Limb (tissue), 2 donors: ENCODE data around the gene NBEA.

Source experiments
- DNase-seq, 2 donors: peaks; one replicate each; pipeline ENCODE4 v3.0.0-alpha.2; 2016; ENCODE audit errors: extremely low spot score in 2 of 2

Gene NBEA

DNA sequence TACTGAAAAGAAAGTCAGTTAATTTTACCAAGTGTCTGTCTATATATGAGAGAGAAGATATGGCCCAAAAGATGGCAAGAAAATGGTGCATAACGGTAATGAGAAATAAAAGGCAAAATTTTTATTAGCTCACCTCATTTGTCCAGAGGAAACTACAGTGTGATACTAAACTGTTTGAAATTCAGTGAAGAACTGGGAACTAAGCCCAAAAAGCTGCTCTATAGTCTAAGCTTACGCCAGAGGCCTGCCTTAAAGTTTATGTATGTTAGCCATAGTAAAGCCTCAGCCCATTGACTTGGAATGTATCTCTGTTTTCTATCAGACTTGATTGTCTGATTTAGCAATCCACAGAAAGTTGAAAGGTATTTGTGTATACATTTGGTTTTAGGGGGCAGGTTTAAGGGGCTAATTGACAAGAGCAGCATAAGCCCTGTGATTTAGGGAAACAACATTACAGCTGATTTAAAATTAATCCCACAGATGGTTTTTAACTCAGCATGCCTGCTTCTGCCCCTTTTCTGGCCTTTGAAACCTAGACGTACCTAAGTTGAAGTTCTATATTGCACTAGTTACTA is 625.4 kb downstream of the NBEA start:
- DNase-seq, result peak in 1 of 2 donors; percentile 18

GRCh38 chr13:35573639-35574038 is 631.6 kb downstream of the NBEA start:
- no peak for DNase-seq

DNA sequence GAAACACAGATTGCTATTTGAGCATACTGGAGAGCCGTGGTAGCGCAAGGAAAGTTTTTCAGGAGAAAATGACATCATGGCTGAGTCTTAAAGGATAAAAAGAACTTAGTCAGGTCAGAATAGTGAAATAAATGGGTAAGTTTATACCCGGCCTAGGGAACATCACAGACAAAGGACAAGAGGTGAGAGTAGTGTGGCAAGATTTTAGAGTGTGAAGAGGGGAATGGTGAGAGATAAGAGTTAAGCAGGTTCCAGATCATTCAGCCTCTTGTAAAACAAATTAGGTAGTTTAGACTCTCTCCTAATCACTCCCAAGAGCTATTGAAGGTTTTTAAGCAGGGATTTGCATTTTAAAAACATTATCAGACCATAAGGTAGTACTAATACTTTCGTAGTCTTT is 650.4 kb downstream of the NBEA start:
- no peak for DNase-seq

GRCh38 chr13:35593651-35594050 is 651.6 kb downstream of the NBEA start:
- DNase-seq, result no peak

GRCh38 chr13:35594096-35594495 is 652.0 kb downstream of the NBEA start:
- no peak for DNase-seq

- DNase-seq, result no peak
Observed at GRCh38 chr13:35595181-35595580, 653.1 kb downstream of the NBEA start.

DNA sequence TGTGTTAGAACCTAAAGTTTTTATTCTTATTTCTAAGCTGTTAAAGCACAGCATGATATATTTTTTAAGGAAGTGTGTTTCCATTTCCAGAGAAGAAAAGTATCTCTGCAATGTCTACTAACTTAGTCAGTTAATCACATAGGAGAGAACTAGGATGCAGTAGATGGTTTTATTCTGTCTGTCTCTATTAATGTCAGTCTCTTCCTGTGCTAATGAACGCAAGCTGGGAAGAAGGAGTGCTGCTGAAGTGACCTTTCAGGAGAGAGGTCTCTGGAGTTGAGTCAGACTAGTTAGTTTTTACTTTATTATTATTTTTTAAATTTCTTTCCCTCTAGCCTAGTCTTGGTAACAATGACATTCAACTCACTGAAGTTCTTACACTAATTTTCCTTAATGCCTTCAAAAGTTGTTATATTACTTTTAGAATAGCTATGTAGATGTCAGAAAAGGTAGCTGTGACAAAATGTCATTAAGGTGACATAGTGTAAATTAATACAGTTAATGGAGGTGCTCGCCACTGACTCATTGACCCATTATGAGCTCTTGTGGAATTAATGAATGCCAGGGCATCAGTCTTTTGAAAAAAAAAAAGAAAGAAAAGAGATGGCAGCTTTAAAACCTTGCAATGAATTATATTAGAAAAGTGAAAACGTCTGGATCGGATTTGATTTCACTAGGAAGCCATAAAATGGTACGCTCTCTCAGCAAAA is 654.4 kb downstream of the NBEA start:
- no peak for DNase-seq

GRCh38 chr13:35597451-35597850 is 655.4 kb downstream of the NBEA start:
- no peak for DNase-seq

DNA sequence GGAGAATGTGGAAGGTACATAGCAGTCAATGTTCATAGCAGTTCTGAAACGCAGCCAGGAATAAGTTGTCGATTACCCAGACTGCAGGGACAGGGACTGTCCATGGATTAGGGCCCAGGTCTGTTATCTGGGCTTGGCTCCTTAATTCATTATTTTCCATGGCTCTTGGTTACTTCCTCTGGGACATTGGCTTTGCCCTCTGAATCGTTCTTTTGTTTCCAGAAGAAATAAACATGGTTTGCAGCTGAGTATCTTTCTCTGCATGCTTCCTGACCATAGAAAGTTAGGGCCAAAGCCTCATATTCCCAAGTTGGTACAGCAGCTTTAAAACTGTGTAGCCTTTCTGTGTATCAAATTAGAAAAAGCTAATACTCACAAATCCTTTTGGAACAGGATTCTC is 656.2 kb downstream of the NBEA start:
- DNase-seq, result no peak

GRCh38 chr13:35598790-35599369 is 656.8 kb downstream of the NBEA start:
- DNase-seq, result no peak

GRCh38 chr13:35599384-35599783 is 657.3 kb downstream of the NBEA start:
- no peak for DNase-seq

DNA sequence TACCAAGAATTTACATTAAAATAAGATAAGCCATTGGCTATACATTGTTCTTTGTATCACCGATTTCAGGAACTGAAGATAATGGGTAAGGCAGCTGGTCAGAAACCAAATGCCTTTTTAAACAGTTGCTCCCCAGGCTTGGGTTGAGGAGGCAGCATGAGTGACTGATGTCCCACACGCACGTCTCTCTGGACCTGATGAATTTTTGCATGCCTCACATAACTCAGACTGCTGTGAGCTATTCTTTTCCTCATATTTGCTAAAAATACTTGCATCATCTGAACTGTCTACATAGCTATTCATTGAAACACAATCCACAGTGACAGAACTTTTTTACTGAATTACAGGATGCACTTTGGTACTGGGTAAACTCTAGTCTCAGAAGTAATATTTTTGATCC is 658.1 kb downstream of the NBEA start:
- DNase-seq, result no peak

GRCh38 chr13:35603593-35604285 is 661.7 kb downstream of the NBEA start:
- no peak for DNase-seq

DNA sequence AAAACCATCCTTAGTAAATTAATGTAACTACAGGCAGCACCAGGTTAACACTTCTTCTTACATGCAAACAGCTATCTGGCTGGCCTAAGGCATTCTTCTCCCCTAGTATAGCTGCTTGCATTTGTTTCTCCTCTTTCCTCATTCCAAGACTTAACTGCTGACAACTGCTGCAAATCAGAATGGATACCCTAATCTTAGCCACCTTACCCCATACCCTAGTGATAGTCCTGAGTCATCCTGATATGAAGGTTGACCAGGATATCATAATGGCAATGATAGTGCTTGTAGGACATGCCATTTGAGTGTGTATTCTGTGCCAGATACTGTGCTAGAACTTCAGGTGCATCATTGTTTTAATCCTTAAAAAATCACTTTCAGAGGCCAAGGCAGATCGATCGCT is 672.6 kb downstream of the NBEA start:
- no peak for DNase-seq

DNA sequence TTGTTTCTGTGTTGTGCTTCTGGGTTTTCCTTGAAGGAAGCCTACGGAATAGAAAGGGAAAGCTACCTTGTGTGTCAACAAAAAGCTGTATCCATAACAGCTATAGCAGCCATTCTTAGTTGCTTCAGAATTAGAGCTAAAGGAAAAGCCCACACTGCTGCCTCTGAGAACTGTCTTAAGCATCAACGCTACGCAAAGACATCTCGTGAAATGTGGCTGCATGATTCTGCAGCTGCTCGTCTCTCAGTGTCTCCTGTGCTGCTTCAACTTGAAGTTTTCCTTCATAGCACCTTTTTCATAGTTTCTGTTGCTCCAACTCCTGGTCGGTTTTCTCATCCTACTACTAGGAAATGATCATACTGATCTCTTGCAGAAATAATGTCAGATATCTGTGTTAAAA is 675.4 kb downstream of the NBEA start:
- no peak for DNase-seq

- DNase-seq, result no peak
Observed at GRCh38 chr13:35618565-35619083, 676.6 kb downstream of the NBEA start.

- DNase-seq, result no peak
Observed at GRCh38 chr13:35621989-35622388, 679.9 kb downstream of the NBEA start.

DNA sequence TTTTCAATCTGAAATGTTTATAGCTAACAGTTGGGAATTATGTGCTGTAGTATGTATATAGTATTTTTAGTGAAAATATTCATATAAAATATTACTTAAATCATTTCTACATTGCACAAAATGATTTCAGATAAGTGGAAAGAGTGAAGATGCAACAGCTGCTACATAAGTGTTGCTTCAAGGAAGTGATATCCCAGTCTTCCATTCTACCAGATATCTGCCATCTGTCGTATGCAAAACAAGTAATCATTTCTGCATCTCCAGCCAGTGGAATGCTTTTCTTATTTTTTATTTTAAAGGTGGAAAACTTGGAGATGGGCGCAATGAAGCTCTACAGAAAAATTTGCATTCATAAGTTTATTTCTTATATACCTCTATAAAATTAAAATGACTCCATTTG is 687.0 kb downstream of the NBEA start:
- DNase-seq, result no peak

DNA sequence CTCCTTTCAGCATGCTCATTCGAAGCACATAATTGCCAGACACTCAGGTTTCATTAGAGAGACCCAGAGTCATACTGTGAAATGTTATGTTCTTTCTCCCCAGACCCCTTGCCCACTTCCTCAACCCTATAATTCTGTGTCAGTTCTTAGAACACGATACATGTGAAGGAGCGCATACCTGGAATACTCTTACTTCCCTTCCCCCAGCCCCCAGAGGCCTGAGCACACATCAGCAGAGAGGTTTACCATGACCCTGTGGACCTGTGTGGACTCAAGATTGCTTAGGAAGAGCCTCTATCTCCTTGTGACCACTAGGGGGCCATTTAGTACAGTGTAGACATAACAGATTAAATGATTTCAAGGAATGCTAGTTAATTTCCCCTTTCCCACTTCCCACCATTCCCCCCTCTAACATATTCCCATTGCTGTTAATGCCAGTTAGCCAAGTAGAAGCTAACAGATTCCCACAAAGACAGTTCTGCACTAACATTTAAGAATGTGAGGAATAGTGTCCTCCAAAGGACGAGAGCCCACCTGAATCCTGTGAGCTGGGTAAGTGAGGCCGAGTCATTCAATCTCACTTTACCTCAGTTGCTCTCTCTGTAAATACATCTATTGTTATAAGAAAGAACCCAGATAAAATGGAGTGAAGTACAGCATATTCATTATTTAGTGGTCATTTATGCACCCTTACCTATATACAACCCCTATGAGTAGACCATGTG is 688.6 kb downstream of the NBEA start:
- peak; percentile 36 to 83 for DNase-seq

DNA sequence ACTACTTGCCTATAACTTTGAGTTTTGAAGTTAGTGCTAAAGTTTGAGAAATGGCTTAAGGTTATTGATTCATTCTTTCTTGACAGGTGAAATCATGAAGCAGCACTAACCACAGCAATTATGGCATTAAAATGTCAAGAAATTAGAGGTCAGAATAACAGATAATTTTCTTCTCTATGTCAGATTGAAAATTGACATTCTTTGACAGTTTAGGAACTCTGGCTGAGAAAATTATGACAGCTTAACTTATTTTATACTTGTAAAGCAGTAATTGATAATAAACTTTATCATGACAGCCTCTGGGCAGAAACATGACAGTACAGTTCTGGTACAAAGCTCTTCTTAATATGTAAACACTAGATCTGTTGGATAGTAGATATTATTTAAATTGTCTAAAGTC is 689.6 kb downstream of the NBEA start:
- DNase-seq, result no peak

DNA sequence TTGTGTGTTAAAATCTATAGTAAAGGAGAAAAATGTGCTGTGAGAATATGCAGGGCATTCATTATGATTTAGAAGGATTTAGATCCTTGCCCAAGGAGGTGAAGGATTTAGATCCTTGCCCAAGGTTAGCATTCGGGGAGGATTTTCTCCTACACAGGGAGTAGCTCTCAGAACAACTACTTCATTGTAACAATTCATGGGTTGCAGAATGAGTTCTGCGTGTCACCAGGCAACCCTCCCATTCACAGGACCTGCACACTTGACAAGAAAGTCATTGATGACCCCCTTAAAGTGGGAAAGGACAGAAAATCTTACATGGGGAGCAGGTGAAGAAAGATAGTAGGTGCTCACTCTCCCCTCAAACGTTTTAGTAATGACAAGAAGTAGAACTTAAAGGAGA is 701.6 kb downstream of the NBEA start:
- no peak for DNase-seq
